Activated naive CD8-positive, alpha-beta T cell treated with anti-CD3 and anti-CD28 coated beads, Interleukin-2, amount 50 U/mL, for 16 hours (primary cell): Measurements from ENCODE around the gene TSSK2.
"Not testable (repeated sequence)": the region's sequence is repeated elsewhere in the genome, so short reads cannot be mapped to it uniquely, and the experiment has no call there.

ENCODE experiments used
- DNase-seq: peaks from one replicate; pipeline ENCODE4 v3.0.0-alpha.2; 2020; ENCODE audit warnings: low read depth, low spot score

The TSSK2 gene

DNA sequence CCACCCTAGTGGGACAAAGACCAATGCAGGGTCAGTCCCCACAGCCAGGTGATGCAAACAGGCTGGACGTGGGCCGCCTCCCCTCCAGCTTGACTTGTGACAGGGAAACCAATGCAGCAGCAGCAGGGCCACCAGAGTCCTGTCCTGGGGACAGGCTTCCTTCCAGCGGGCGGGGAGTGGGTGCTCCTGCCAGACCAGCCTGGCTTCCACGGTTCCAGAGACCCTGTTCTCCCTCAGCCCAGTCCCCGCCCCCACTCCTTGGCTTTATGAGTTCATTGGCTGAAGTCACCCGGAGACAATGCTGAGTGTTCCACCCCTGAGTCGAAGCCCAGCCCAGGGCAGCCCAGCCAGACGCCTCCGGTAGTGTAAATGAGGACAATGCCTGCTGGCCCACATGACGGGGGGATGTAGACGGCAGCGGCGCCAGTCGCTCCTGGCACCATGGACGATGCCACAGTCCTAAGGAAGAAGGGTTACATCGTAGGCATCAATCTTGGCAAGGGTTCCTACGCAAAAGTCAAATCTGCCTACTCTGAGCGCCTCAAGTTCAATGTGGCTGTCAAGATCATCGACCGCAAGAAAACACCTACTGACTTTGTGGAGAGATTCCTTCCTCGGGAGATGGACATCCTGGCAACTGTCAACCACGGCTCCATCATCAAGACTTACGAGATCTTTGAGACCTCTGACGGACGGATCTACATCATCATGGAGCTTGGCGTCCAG, at the start of gene TSSK2:
Gene TSSK2 (plus strand): TSS at position 350 of the 726 bp plus-strand sequence. CDS start 92 bp downstream, at position 442.
- no peak for DNase-seq

DNA sequence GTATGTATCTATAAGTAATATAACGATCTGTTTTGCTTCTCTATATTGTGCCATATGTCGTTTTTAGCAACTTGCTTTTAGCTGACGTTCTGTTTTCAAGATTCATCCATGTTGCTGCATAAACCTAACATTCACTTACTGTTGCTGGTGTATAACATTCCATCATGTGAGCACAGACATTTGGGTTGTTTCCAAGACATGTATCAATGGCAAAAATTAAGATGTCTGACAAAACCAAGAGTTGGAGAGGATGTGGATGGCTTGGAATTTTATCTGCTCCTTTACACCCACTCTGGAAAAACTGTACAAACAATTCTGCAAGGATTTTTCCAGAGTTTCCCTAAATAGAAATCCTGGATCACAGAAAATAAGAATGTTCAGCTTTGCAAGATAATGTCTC, 49.8 kb upstream of the TSSK2 start:
- DNase-seq, result no peak

DNA sequence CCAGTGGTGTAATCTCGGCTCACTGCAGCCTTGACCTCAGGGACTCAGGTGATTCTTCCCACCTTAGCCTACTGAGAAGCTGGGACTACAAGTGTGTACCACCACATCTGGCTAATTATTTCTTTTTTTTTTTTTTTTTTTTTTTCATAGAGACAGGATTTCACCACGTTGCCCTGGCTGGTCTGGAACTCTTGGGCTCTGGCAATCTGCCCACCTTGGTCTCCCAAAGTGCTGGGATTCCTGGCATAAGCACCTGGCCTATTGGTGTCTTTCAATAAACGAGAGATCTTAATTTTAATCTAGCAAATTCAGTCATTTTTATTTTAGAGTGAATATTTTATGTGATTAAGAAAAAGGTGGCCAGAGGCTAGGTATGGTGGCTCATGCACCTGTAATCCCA, 49.0 kb upstream of the TSSK2 start:
- no peak for DNase-seq

DNA sequence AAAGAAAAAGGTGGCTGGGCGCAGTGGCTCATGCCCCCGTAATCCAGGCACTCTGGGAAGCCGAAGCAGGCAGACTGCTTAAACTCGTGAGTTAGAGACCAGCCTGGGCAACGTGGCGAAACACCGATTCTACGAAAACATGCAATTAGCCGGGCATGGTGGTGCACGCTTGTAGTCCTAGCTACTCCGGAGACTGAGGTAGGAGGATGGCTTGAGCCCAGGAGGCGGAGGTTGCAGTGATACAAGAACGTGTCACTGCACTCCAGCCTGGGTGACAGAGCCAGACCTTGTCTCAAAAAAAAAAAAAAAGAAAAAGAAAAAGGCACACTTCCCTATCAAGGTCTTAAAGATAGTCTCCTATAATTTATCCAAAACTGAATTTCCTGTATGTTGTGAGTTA, 48.3 kb upstream of the TSSK2 start:
- DNase-seq, result no peak

DNA sequence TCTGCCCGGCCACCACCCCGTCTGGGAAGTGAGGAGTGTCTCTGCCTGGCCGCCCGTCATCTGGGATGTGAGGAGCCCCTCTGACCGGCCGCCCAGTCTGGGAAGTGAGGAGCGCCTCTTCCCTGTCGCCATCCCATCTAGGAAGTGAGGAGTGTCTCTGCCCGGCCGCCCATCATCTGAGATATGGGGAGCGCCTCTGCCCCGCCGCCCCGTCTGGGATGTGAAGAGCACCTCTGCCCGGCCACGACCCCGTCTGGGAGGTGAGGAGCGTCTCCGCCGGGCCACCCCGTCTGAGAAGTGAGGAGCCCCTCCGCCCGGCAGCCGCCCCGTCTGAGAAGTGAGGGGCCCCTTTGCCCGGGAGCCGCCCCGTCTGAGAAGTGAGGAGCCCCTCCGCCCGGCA, 47.0 kb upstream of the TSSK2 start:
- not testable (repeated sequence) for DNase-seq

DNA sequence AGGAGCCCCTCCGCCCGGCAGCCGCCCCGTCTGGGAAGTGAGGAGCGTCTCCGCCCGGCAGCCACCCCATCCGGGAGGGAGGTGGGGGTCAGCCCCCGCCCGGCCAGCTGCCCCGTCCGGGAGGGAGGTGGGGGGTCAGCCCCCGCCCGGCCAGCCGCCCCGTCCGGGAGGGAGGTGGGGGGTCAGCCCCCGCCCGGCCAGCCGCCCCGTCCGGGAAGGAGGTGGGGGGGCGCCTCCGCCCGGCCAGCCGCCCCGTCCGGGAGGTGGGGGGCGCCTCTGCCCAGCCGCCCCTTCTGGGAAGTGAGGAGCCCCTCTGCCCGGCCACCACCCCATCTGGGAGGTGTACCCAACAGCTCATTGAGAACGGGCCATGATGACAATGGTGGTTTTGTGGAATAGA, 46.5 kb upstream of the TSSK2 start:
- not testable (repeated sequence) for DNase-seq

DNA sequence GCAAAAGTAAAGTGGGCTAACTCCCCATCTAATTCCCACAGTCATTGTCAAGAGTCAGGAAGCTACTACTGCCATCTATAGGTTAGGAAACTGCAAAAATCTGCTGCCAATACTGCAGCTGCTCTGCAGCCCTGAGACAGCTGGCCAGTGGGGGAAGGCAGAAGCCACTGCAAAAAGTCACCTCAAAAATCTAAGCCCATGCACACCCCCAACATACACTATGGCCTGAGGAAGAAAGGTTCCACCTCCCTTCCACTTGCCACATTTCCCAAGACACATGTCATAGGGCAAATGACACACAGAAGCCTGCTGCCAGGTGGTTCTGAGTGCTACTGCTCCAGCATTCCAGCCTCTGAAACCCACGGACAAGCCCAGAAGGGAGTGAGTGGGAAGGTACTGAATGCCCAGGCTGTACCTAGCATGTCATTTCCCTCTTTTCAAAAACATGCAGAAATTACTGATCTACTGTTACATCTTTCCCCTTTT, 45.8 kb upstream of the TSSK2 start:
- no peak for DNase-seq

DNA sequence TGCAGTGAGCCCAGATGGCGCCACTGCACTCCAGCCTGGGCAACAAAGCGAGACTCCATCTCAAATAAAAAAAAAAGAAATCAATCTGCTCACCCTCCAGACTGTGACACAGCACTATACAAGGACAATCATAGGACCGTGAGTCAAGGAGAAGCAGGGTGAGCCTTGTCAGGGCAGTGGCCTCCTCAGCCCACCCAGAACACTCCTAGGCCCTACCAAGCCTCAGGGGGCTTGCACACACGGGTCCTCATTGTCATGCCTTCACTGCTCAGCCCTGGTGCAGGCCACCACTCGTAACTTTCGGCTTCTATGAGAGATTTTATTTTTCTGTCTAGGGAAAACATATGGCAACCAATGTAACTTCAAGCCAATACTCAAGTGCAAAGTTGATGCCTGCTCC, 44.7 kb upstream of the TSSK2 start:
- DNase-seq, result no peak

DNA sequence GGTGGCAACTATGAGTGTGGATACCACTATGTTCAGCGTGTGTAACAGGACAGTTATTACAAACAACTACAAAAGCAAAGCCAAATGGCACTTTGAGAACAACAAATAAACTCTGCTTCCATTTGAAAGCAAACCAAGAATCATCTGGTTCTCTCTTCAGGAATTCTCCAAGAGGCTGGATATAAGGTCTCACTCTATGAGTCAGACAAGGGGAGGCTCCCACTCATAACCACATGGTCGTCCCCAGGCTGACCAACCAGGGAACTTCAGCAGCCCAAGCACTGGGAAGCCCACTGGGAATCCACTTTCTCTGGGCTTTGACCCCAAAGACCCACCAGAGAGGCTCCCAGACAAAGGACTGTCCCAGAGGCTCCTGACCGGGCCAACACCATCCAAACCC, 44.2 kb upstream of the TSSK2 start:
- DNase-seq, result no peak

DNA sequence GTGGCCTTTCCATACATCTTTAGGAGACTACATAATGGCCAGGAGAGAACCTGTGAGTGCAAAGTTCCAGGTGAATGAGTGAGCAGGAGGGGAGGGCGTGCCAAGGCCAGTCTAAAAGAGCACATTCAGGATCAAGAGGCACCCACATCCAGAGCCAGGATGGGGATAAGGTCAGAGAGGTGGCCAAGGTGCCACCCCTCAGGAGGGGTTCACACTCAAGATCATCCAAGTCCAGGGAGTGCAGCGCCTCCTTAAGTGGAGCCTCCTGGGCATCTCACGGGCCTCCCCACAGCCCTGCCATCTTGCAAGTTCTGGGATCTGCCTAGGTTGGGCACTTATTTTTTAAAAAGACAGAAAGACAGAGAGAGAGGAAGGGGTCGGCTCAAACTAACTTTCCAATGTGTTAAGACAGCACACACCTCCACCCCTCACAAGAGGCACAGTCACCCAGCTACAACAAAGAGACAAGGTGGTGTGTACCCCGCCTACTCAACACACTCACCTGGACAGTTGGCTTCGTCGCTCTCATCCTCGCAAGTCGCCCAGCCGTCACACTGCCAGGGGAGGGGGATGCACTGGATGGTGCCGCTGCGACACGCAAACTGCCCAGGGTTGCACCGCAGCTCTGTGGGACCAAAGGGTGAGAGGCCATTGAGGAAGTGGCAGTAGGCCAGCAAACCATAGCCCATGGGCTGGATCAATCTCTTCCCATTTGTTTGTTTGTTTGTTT, 42.1 kb upstream of the TSSK2 start:
- no peak for DNase-seq

DNA sequence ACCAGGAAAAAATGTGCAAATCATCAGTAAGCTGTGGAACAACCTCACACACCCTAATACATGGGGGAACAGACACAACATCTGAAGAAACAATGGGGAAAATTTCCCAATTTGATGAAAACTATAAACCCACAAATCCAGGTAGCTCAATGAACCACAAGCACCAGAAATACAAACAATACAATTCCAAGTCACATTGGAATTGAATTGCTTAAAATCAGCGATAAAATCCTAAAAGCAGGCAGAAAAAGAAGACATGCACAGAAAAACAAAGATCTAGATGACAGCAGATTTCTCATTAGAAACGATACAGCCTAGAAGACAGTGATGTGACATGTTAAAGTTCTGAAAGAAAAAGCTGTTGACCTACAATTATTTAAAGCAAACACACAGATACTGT, 40.9 kb upstream of the TSSK2 start:
- no peak for DNase-seq

DNA sequence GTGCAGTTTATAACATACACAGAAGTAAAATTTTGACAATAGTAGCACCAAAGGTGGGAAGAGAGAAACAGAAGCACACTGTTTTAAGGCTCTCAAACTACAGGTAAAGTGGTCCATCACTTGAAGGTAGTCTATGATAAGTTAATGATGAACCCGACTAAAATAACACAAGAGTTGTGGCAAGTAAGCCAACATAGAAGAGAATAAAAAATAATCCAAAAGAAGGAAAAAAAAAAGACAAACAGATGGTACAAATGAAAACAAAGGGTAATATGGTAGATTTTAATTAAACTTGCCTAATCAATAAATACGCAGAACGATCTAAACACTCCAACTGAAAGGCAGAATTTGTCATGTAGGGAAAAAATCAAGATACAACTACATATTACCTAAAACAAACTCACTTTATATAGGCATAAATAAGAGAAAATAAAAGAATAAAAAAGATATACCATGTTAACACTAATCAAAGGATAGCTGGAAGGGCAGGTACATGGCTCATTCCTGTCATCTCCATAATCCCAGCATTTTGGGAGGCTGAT, 40.5 kb upstream of the TSSK2 start:
- no peak for DNase-seq

DNA sequence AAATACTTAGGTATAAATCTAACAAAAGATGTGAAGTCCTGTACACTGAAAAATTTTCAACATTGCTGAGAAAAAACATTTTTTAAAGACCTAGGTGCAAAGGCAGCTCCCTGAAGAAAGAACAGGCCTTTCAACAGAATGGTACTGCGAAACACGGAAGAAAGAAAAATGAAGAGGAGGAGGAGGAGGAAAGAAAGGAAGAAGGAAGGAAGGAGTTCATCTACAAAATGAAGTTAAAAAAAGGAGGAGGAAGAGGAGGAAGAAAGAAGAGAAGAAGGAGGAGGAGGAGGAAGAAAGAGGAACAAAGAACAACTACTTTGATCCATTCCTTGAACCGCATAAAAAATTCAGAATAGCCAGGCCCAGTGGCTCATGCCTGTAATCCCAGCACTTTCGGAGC, 38.4 kb upstream of the TSSK2 start:
- no peak for DNase-seq

DNA sequence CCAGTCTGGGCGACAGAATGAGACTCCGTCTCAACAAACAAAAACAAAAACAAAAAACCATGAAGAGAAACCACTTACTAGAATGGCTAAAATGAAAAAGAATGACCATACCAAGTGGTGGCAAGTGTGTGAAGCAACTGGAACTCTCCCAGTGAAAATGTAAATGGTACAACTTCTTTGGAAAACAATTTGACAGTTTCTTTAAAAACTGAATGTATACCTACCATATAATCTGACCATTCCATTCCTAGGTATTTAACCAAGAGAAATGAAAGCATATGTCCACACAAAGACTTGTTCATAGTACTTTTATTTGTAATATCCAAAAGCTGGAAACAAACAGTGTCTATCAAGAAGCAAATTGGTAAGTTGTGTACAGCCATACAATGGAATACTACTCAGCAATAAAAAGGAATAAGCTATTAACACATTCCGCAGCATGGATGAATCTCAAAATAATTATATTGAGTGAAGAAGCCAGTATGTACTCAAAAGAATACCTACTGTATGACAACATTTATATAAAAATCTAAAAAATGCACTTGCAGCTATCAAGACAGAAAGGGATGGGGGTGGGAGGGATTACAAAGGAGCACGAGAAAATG, 36.6 kb upstream of the TSSK2 start:
- no peak for DNase-seq

DNA sequence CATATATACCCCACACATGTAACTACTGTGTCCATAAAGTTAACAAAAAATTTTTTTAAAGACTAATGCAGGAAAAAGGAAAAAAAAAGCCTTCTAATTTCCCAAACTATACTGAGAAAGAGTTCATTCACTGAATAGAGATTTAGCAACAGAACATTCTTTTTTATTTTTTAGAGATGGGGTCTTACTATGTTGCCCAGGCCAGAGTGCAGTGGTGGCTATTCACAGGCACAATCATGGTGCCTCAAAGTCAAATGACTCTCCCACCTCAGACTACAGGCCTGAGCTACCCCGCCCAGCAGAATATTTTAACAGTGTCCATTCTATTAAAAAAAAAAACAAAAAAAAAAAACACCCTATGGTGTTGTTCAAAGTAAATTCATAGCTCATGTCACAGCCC, 34.6 kb upstream of the TSSK2 start:
- no peak for DNase-seq

DNA sequence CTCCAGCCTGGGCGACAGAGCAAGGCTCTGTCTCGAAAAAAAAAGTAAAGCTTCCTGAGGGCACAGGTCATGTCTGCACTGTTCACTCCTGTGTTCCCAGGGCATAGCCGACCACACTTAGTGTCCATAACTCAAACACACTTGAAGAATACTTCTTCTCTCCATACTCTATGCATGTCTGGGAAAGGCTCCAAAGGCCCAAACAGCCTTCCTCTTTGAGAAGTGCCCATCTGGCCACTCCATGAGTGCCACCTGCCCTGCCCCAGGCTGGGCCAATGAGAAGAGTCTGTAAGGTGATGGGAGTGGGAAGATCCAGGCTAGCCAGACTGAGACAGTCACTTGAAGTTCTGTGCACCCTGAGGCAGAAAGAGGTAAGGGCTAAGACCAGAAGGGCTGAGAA, 33.6 kb upstream of the TSSK2 start:
- no peak for DNase-seq

DNA sequence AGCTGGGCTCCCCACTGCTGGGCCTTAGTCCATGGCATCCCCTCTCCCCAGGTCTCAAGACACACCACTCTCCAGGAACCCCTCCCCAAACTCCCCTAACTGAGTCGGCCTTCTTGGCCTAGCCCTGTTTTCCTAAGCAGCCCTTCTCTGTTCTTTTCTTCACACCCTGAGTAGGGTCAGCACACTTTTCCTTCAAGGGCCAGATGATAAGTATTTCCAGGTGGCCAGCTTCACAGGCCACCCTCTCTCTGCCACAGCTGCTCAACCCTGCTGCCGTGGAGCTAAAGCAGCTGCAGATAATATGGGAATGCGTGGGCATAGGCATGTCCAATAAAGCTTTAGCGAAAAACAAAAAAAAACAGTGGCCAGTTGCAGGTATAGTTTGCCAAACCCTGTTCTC, 33.0 kb upstream of the TSSK2 start:
- DNase-seq, result no peak

DNA sequence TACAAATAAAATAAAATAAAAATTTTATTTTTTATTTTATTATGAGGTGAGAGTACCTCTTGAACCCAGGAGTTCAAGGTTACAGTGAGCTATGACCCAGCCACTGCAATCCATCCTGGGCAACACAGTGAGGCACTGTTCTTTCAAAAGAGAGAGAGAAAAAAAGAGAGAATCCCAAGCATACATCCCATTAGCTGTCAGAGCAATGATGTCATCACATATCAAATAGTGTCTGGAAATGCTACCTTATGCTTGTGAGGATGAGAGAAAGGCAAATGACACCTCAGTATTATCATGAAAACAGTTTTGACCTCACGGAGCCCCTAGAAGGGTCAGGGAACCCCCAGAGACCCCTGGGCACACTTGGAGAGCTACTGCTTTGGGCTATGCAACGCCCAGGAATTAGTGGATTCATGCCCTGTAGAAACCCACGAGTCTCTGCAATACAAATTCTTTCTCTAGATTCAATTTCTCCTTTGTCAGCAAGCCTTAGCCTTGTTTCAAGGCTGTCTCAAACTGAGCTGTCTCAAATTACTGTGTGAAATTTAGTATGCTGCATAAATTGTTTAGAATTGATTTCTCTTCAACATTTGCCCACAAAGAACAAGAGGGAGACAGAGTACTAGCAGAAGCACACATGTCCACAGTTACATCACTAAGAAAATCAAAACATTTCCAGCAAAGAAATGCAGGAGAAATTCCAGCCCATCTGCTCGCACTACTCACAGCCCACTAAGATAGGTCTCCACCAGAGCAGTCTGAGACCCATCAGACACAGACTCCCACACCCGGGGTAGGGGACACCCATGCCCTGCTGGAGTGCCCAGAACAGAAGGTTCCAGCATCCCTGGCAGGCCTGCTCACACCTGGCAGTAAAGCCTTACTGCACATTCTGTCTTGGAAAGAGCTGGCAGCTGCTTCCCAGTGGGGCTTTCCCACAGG, 27.0 kb upstream of the TSSK2 start:
- DNase-seq, result no peak

DNA sequence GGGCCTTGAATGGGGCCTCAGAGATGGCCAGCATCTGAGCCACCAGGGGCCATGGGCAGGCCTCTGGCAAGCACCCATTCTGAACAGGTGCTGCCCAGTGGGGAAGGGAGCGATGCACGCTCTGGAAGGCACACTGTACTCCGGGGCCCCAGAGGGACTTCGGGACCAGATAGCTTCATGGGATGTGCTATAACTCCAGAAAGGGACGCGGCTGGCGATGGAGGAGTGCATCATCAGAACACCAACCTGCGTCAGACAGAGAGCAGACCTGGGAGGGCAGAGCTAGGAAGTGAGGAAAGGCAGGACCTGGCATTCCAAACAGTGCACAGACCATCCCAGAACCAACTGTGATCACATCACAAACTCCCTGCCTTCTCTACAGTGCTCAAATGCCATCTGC, 25.7 kb upstream of the TSSK2 start:
- DNase-seq, result no peak

DNA sequence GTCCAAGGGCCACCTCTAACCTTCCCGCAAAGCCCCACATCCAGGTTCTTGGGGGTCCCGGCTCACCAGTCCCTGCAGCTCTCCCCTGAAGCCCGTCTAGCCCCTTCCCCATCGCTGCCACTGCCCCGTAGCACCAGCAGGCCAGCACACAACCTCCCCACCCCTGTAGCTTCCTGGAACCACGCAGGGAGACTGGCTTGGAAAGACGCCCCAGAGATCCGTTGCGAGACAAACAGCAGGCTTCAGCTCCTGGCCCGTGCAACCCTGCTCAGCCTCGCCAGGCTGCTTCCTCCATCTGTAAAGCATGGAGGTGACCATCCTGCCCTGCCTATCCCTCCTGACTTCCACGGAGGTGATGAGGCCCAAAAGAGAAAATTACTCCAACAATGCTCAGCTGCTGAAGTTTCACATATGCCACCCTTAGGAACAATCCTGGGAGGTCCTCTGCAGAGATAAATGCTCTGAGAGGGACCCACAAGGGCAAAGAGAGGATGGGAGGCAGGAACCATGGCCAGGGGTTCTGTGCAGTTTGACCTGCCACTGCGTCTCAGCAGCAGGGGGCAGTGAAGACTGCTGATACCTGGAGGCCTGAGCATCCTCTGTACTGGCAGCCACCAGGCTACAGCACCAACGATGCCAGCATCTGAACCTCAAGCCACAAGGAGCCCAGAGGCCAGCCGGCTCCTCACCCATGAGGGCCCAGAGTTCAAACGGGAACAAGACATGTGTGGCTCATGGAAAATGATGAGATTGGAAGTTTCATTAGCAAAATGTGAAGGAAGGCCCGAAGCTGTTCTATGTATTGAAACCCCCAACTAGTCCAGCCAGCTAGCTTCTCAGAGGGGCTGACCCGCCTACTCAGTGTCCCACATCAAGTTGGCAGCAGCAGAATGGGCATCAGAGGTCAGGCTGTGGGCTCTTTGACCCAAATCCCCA, 25.0 kb upstream of the TSSK2 start:
- DNase-seq, result no peak
